ENCODE results near the gene MMP24OS.

The MMP24OS gene

DNA sequence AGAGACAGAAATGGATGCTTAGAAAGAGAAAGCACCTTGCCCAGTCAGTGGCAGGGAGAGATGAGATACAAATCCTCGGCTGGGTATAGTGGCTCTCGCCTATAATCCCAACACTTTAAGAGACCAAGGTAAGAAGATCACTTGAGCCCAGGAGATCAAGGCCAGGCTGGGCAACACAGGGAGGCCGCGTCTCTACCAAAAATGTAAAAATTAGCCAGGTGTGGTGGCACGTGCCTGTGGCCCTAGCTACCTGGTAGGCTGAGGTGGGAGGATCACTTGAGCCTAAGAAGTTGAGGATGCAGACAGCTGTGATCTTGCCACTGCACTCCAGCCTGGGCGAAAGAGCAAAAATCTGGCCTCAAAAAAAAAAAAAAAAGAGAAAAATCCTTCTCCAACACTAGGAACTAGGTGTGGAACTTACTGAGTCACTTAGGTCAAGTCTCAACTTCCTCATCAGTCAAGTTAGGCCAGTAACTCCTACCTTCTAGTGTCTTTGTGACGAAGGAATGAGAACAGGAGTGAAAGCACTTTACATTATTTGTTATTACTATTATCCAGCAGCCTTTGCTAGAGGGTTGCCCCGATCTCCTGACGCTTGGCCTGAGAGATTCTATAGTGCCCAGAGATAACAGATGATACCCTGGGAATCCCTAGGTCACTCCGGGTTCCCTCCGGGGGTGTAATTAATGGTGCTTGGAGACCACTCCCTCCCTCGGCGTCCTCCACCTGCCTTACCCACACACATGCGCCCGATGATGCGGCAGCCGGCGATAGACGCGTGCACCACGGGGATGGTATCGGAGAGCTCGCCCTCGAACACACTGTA, 5.7 kb upstream of the MMP24OS start:
- no peak overlapping the region for H3K27ac ChIP-seq (ENCODE audit: low read length)
- no peaks in the 10 kb centered on the region for H3K9me3 ChIP-seq (ENCODE audit: control insufficient read depth, insufficient read depth, low read length)
- peaks cover 19% of the 10 kb centered on the region for H3K36me3 ChIP-seq (ENCODE audit: control insufficient read depth, insufficient read depth, low read length)
- H3K4me3 ChIP-seq (ENCODE audit: low read length): peak overlapping the region; percentile 94
- H3K27me3 ChIP-seq (ENCODE audit: control insufficient read depth, insufficient read depth, low read length): no peaks in the 10 kb centered on the region
- DNase-seq (ENCODE audit: low read depth, low spot score): no peak
- WGBS (ENCODE audit: insufficient coverage, insufficient read length): no CpG with 5 or more reads among the region's 24 CpGs
- no peaks in the 10 kb centered on the region for H3K4me1 ChIP-seq (ENCODE audit: control insufficient read depth, insufficient read depth, low read length)

DNA sequence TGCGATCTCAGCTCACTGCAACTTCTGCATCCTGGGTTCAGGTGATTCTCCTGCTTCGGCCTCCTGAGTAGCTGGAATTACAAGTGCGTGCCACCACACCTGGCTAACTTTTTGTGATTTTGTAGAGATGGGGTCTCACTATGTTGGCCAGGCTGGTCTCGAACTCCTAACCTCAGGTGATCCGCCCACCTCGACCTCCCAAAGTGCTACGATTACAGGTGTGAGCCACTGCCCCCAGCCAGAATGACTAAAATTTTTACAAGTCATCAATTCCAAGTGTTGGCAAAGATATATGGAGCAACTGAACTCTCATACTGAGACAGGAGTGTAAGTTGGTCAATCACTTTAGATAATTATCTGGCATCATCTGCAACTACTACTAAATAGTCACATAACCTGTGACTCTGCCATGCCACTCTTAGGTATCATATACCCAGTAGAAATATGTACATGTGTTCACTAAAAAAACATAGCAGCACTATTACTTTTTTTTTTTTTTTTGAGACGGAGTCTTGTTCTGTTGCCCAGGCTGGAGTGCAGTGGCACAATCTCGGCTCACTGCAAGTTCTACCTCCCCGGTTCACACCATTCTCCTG, 3.7 kb upstream of the MMP24OS start:
- Histone ChIP-seq H3K9me3 (ENCODE audit: control insufficient read depth, insufficient read depth, low read length) (no peaks in the 10 kb centered on the region), H3K4me3 (ENCODE audit: low read length) (no peak overlapping the region), H3K36me3 (ENCODE audit: control insufficient read depth, insufficient read depth, low read length) (peaks cover 20% of the 10 kb centered on the region), H3K27me3 (ENCODE audit: control insufficient read depth, insufficient read depth, low read length) (no peaks in the 10 kb centered on the region), H3K27ac (ENCODE audit: low read length) (no peak overlapping the region), H3K4me1 (ENCODE audit: control insufficient read depth, insufficient read depth, low read length) (no peaks in the 10 kb centered on the region)
- no CpG with 5 or more reads among the region's 10 CpGs for WGBS (ENCODE audit: insufficient coverage, insufficient read length)
- DNase-seq (ENCODE audit: low read depth, low spot score): no peak

DNA sequence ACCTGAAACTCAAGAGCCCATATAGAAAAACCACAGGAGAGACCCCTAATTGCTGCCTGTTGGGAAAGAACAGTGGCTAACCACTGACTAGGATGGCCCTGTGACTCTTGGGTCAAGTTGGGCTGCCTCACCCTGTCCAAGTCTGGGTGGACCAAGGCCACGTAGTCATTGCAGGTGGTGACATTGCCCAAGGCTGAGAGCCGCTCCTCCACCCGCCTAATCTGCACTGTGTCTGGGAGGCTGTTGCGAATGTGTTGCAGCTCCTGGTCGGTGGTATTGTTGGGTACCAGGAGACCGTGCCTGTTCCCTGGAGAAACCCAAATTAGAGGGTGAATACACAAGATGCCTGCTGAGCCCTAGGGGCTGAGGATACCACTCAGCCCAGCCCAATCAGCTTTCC, 2.6 kb upstream of the MMP24OS start:
- no CpG with 5 or more reads among the region's 6 CpGs for WGBS (ENCODE audit: insufficient coverage, insufficient read length)
- DNase-seq (ENCODE audit: low read depth, low spot score): no peak
- H3K36me3 ChIP-seq (ENCODE audit: control insufficient read depth, insufficient read depth, low read length): peaks cover 20% of the 10 kb centered on the region
- no peaks in the 10 kb centered on the region for H3K27me3 ChIP-seq (ENCODE audit: control insufficient read depth, insufficient read depth, low read length)
- no peak overlapping the region for H3K27ac ChIP-seq (ENCODE audit: low read length)
- H3K4me3 ChIP-seq (ENCODE audit: low read length): no peak overlapping the region
- no peaks in the 10 kb centered on the region for H3K9me3 ChIP-seq (ENCODE audit: control insufficient read depth, insufficient read depth, low read length)
- H3K4me1 ChIP-seq (ENCODE audit: control insufficient read depth, insufficient read depth, low read length): no peaks in the 10 kb centered on the region

DNA sequence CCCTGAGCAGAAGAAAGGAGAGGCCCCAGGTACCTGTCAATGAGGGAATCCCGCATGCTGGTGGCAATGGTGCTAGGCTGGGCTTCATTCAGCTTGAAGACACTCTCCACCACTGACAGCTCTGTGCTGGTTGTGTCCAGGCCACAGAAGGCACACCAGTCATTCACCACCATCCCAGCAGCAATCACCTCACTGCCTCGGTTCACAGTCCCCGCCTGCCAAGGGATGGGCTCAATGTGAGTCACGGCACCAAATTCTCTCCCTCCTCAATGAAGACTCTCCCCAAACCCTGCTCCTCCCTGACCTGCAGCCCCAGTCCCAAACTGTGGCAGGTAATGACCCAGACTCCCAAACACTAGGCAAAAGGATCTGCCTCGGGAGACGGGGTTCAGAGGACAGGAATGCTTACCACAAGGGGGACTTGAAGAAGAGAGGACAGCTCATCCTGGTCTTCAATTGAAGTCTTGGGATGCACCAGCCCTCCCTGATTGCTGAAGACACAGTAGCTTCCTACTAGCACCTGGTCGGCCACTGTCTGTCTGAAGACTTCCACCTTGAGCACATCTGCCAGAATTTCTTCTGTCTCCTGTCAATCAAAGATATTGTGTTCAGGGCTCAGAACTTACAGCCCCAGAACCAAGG, 1.7 kb upstream of the MMP24OS start:
- Histone ChIP-seq H3K27ac (ENCODE audit: low read length) (no peak overlapping the region), H3K4me3 (ENCODE audit: low read length) (no peak overlapping the region), H3K27me3 (ENCODE audit: control insufficient read depth, insufficient read depth, low read length) (no peaks in the 10 kb centered on the region), H3K36me3 (ENCODE audit: control insufficient read depth, insufficient read depth, low read length) (peaks cover 20% of the 10 kb centered on the region), H3K4me1 (ENCODE audit: control insufficient read depth, insufficient read depth, low read length) (no peaks in the 10 kb centered on the region), H3K9me3 (ENCODE audit: control insufficient read depth, insufficient read depth, low read length) (no peaks in the 10 kb centered on the region)
- WGBS (ENCODE audit: insufficient coverage, insufficient read length): no CpG with 5 or more reads among the region's 7 CpGs
- no peak for DNase-seq (ENCODE audit: low read depth, low spot score)

DNA sequence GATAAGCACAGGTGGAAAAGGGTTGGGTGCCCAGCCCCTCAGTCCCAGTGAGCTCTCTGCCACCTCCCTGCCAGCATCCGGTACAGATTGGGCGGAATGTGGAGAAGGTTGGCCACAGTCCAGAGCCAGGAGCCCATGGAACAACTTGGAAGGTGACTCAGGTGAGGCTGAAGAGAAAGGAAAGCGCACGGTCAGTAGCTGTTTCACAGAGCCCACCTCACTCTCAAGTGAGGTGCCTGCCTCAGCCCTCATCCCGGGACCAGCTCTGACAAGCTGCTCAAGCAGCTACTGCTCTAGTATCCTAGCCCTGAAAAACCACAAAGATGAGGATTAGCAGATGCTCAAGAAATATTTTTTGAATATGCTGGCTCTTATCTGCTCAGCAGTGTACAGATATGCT, 1.1 kb upstream of the MMP24OS start:
- WGBS (ENCODE audit: insufficient coverage, insufficient read length): no CpG with 5 or more reads among the region's 5 CpGs
- Histone ChIP-seq H3K36me3 (ENCODE audit: control insufficient read depth, insufficient read depth, low read length) (peaks cover 22% of the 10 kb centered on the region), H3K27ac (ENCODE audit: low read length) (no peak overlapping the region), H3K4me3 (ENCODE audit: low read length) (no peak overlapping the region), H3K27me3 (ENCODE audit: control insufficient read depth, insufficient read depth, low read length) (no peaks in the 10 kb centered on the region), H3K4me1 (ENCODE audit: control insufficient read depth, insufficient read depth, low read length) (no peaks in the 10 kb centered on the region), H3K9me3 (ENCODE audit: control insufficient read depth, insufficient read depth, low read length) (no peaks in the 10 kb centered on the region)
- no peak for DNase-seq (ENCODE audit: low read depth, low spot score)

DNA sequence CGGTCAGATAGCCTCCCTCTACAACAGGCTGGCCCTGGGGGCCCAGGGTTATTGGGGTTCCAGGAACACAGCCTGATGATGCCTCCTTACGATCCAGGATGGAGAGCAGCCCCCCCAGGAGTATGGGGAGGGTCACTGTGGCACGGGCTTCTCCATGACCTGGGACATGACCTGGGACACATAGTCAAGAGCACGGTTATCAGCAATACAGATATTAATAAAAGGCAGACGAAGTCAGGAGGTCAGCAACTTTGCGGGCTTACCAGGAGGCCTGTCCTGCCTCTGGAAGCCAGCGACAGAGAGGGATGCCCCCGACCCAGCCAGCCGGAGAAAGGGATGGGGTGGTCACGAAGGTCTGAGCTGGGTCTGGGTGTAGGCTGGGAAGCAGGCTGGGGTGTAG, 795 bp downstream of the MMP24OS start:
- no peaks in the 10 kb centered on the region for H3K27me3 ChIP-seq (ENCODE audit: control insufficient read depth, insufficient read depth, low read length)
- no CpG with 5 or more reads among the region's 10 CpGs for WGBS (ENCODE audit: insufficient coverage, insufficient read length)
- H3K9me3 ChIP-seq (ENCODE audit: control insufficient read depth, insufficient read depth, low read length): no peaks in the 10 kb centered on the region
- DNase-seq (ENCODE audit: low read depth, low spot score): no peak
- peak overlapping the region; percentile 48 for H3K4me3 ChIP-seq (ENCODE audit: low read length)
- H3K4me1 ChIP-seq (ENCODE audit: control insufficient read depth, insufficient read depth, low read length): no peaks in the 10 kb centered on the region
- peaks cover 22% of the 10 kb centered on the region for H3K36me3 ChIP-seq (ENCODE audit: control insufficient read depth, insufficient read depth, low read length)
- no peak overlapping the region for H3K27ac ChIP-seq (ENCODE audit: low read length)

DNA sequence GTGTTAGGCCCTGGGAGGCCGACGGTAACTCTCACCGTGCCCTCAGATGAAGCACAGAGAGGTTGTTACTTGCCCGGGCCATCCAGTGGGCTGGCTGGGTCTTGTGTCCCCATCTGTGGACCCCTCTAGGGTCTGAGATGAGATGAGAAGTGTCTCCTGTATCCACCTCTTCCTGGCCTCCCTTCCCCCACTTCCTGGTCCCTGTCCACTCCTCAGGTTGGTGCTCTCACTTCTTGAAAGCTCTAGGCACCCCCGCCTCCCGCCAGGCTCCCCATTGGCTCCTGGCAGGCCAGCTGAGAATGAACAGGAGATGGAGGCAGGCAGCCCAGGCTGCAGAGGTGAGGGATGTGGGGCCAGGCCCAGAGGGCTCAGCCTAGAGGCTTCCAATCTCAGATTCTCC, 1.5 kb downstream of the MMP24OS start:
- H3K36me3 ChIP-seq (ENCODE audit: control insufficient read depth, insufficient read depth, low read length): peaks cover 22% of the 10 kb centered on the region
- H3K9me3 ChIP-seq (ENCODE audit: control insufficient read depth, insufficient read depth, low read length): no peaks in the 10 kb centered on the region
- no CpG with 5 or more reads among the region's 6 CpGs for WGBS (ENCODE audit: insufficient coverage, insufficient read length)
- no peak overlapping the region for H3K4me3 ChIP-seq (ENCODE audit: low read length)
- no peak for DNase-seq (ENCODE audit: low read depth, low spot score)
- no peaks in the 10 kb centered on the region for H3K4me1 ChIP-seq (ENCODE audit: control insufficient read depth, insufficient read depth, low read length)
- no peaks in the 10 kb centered on the region for H3K27me3 ChIP-seq (ENCODE audit: control insufficient read depth, insufficient read depth, low read length)
- H3K27ac ChIP-seq (ENCODE audit: low read length): no peak overlapping the region

DNA sequence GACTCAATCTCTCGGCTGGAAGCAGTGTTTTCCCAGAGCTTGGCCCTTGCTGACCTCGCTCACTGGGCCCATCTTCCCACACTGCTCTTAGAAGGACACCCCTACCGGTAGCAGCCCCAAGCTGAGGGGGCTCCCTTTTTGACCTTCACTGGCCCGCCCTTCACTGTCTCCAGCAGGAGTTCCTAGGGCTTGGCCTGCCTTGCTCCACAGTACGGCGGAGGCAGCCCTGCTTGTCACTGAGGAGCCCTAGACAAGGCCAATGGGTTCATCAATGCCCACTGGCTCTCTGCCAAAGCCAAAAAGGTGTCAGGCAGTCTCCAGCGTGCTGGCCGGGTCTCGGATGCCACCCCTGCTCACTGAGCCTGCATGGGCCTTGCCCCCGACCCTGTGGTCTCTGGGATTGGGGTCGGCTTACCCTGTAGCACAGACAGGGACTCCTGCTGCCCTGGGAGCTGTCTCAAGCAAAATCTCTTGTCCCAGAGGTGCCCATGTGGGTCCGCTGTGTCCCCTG, 2.1 kb downstream of the MMP24OS start:
- no peaks in the 10 kb centered on the region for H3K9me3 ChIP-seq (ENCODE audit: control insufficient read depth, insufficient read depth, low read length)
- H3K27ac ChIP-seq (ENCODE audit: low read length): no peak overlapping the region
- H3K27me3 ChIP-seq (ENCODE audit: control insufficient read depth, insufficient read depth, low read length): no peaks in the 10 kb centered on the region
- WGBS (ENCODE audit: insufficient coverage, insufficient read length): no CpG with 5 or more reads among the region's 12 CpGs
- no peaks in the 10 kb centered on the region for H3K4me1 ChIP-seq (ENCODE audit: control insufficient read depth, insufficient read depth, low read length)
- H3K4me3 ChIP-seq (ENCODE audit: low read length): no peak overlapping the region
- peaks cover 22% of the 10 kb centered on the region for H3K36me3 ChIP-seq (ENCODE audit: control insufficient read depth, insufficient read depth, low read length)
- no peak for DNase-seq (ENCODE audit: low read depth, low spot score)

DNA sequence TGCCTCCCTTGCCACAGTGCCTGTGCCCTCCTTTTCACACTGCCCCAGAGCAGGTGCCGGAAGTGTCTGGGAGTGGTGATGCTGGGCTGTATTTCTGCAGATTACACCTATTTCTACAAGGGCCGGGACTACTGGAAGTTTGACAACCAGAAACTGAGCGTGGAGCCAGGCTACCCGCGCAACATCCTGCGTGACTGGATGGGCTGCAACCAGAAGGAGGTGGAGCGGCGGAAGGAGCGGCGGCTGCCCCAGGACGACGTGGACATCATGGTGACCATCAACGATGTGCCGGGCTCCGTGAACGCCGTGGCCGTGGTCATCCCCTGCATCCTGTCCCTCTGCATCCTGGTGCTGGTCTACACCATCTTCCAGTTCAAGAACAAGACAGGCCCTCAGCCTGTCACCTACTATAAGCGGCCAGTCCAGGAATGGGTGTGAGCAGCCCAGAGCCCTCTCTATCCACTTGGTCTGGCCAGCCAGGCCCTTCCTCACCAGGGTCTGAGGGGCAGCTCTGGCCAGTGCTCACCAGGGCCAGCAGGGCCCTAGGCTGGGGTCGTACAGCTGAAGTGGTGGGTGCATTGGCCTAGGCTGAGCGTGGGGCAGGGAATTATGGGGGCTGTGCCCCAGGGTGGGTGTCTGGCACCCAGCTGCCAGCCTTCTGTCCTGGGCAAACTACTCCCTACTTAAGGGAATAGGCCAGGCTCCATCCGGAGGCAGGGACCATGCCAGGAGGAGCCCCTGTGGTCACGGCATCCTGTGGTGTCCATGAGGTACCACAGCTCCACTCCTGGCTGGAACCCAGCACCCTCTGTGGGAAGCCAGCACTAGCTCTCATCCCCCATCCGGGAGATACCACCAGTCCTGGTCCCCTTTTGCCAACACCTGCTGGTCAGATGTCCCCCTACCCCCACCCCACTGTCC, 3.5 kb downstream of the MMP24OS start:
- WGBS (ENCODE audit: insufficient coverage, insufficient read length): no CpG with 5 or more reads among the region's 24 CpGs
- Histone ChIP-seq H3K9me3 (ENCODE audit: control insufficient read depth, insufficient read depth, low read length) (no peaks in the 10 kb centered on the region), H3K4me1 (ENCODE audit: control insufficient read depth, insufficient read depth, low read length) (no peaks in the 10 kb centered on the region), H3K27ac (ENCODE audit: low read length) (no peak overlapping the region), H3K4me3 (ENCODE audit: low read length) (no peak overlapping the region), H3K36me3 (ENCODE audit: control insufficient read depth, insufficient read depth, low read length) (peaks cover 11% of the 10 kb centered on the region), H3K27me3 (ENCODE audit: control insufficient read depth, insufficient read depth, low read length) (no peaks in the 10 kb centered on the region)
- no peak for DNase-seq (ENCODE audit: low read depth, low spot score)
